HG02623 (cell line): ENCODE data around the gene SGCD.

Experiments used
- ATAC-seq: cut with Tn5 transposase; IDR thresholded peaks from one replicate; pipeline ENCODE4 v1.9.1; 2021; ENCODE audit warnings: moderate library complexity; ENCODE audit not compliant: unreplicated experiment

Gene SGCD

GRCh38 chr5:156326718-156327259 lies at the start of gene SGCD:
Gene SGCD (plus strand): TSS chr5:156327164.
- no peak for ATAC-seq

GRCh38 chr5:156277290-156277689 lies 49.7 kb upstream of the SGCD start:
- no peak for ATAC-seq

GRCh38 chr5:156295431-156295830 lies 31.5 kb upstream of the SGCD start:
- ATAC-seq: no peak

GRCh38 chr5:156310115-156310514 lies 16.8 kb upstream of the SGCD start:
- no peak for ATAC-seq

- ATAC-seq: no peak
These were observed 13.9 kb upstream of the SGCD start for GRCh38 chr5:156312897-156313694.

GRCh38 chr5:156314416-156314815 lies 12.5 kb upstream of the SGCD start:
- no peak for ATAC-seq

GRCh38 chr5:156322666-156323065 lies 4.3 kb upstream of the SGCD start:
- no peak for ATAC-seq

GRCh38 chr5:156327296-156327695 lies 332 bp downstream of the SGCD start:
- ATAC-seq: no peak

GRCh38 chr5:156328161-156328560 lies 1.2 kb downstream of the SGCD start:
- ATAC-seq: no peak

- no peak for ATAC-seq
These were observed 1.8 kb downstream of the SGCD start for GRCh38 chr5:156328766-156329165.

- ATAC-seq: no peak
These were observed 2.2 kb downstream of the SGCD start for GRCh38 chr5:156329171-156329611.

GRCh38 chr5:156330141-156330870 lies 3.3 kb downstream of the SGCD start:
- ATAC-seq: no peak

- ATAC-seq: no peak
These were observed 4.2 kb downstream of the SGCD start for GRCh38 chr5:156331181-156331580.

GRCh38 chr5:156331845-156332244 lies 4.9 kb downstream of the SGCD start:
- no peak for ATAC-seq

GRCh38 chr5:156332245-156332644 lies 5.3 kb downstream of the SGCD start:
- ATAC-seq: no peak

GRCh38 chr5:156339139-156339841 lies 12.3 kb downstream of the SGCD start:
- ATAC-seq: no peak

GRCh38 chr5:156340893-156341292 lies 13.9 kb downstream of the SGCD start:
- ATAC-seq: no peak

- ATAC-seq: no peak
These were observed 23.3 kb downstream of the SGCD start for GRCh38 chr5:156350256-156350655.

- ATAC-seq: no peak
These were observed 24.5 kb downstream of the SGCD start for GRCh38 chr5:156351423-156351822.

GRCh38 chr5:156354571-156354970 lies 27.6 kb downstream of the SGCD start:
- no peak for ATAC-seq

- ATAC-seq: peak; percentile 45
These were observed 29.3 kb downstream of the SGCD start for GRCh38 chr5:156356238-156356637.
